ENCODE data around the gene SEMA4A. TPM values are rescaled to one million over a fixed set of nuclear protein-coding genes. Genes with fewer than 3 reads are reported as not detected.

The SEMA4A gene
- total and polyA plus RNA-seq, 9 of the 15 experiments (the other 6 are each of a cell fraction or from before 2014, with no cell fraction given): 0.04 to 1.7 (median 0.45) TPM

DNA sequence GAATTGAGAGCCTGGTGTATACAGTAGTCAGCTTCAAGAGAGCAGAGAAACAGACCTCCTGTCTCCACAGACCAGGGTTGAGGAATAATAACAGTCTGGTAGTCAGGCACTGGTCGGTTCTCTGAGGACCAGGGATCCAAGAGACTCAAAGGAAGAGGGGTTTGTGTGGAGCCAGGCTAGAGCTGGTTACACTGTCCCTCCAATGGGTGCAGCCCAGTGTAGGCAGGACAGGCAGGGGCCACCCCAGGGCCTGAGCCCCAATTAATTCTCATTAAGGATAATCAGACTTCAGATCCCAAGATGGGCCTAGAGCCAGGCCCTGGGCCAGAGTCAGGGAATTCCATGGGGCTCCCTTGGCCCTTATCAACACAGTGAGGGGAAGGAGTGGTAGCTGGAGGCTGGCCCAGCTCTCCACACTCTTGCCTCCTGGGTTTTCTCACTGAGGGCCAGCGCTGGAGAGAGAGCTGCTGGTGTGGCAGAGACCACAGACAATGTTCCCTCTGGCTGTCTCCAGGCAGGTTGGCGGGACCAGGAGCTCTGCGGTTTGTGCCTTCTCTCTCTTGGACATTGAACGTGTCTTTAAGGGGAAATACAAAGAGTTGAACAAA, 9.1 kb downstream of the SEMA4A start:
- Histone ChIP-seq H3K36me3 (ENCODE audit: control insufficient read depth, insufficient read depth, low read length) (no peaks in the 10 kb centered on the region), H3K4me1 (replicated peaks in 1 of 2; ENCODE audit: control insufficient read depth in 2 of 2, insufficient read depth in 2 of 2, low read length in 2 of 2) (peaks cover 17 to 23% of the 10 kb centered on the region in 2 experiments), H3K79me2 (ENCODE audit: control insufficient read depth, insufficient read depth, low read length) (no peaks in the 10 kb centered on the region), H3K4me3 (no peak overlapping the region), H3K27ac (ENCODE audit: extremely low read depth, low read depth, low read length) (peak overlapping the region; percentile 30; the same call in 1 of the 3 replicates), H3K27me3 (ENCODE audit: control insufficient read depth in 2 of 2, insufficient read depth in 2 of 2, low read length in 2 of 2) (no peaks in the 10 kb centered on the region), H4K20me1 (replicated peaks; ENCODE audit: control insufficient read depth, insufficient read depth, low read length) (no peaks in the 10 kb centered on the region), H3K9me1 (ENCODE audit: control insufficient read depth, insufficient read depth, low read length) (no peaks in the 10 kb centered on the region), H3K9ac (ENCODE audit: insufficient read depth in 1 of 2, low read depth in 2 of 2, low read length in 2 of 2) (peak overlapping the region in 1 of 2 experiments; percentile 40; a peak in 2 of 4 replicates), H3K4me2 (ENCODE audit: insufficient read depth, low read length) (peak overlapping the region; percentile 82), H3K9me3 (replicated peaks; ENCODE audit: control insufficient read depth, insufficient read depth, low read depth, low read length) (no peaks in the 10 kb centered on the region), H2AFZ (ENCODE audit: low read depth, low read length) (peak overlapping the region; percentile 51)
- ChIA-PET CTCF (ENCODE audit: low intra/inter-chr PET ratio) (no interaction called here), POLR2A (interaction anchor here (1.6 kb wide), 1 partner anchor 120 kb away, joined by 3 read pairs; the partner anchor contains the start of gene SMG5)
- no TSS peak for BruUV-seq (replicated peaks)
- in situ Hi-C loops (cut with MboI) (no loop called here), intact Hi-C loops (cut with micrococcal nuclease) (no loop called here)
- DNase-seq (ENCODE audit: extremely low read depth in 1 of 4, low spot score in 3 of 4) (no peak), FAIRE-seq (peak; percentile 37), ATAC-seq (no peak; the same call in 2 of the 3 replicates)
- 64% methylated on average over 5 of the region's 5 CpGs for WGBS (ENCODE audit: insufficient coverage, low coverage, missing lambda C conversion rate)
- TF ChIP-seq UBTF (IDR thresholded peaks at IDR 0.05; ENCODE audit: borderline replicate concordance in 1 of 2, low read depth in 2 of 2, low read length in 2 of 2) (no peak), ZNF639 (CRISPR knock-in tag; conservative IDR thresholded peaks at IDR 0.05 in 1 of 2, IDR thresholded peaks at IDR 0.05 in 1 of 2) (no peak), THAP12 (CRISPR knock-in tag; IDR thresholded peaks at IDR 0.05) (0 out of 2 replicates have a peak, but pooled peaks have one; percentile 39), SMARCA5 (IDR thresholded peaks at IDR 0.05) (no peak), ZNF586 (CRISPR knock-in tag; conservative IDR thresholded peaks at IDR 0.05) (no peak)
